Femur (tissue), 1 donor: ENCODE measurements around the gene DIABLO.
"Not testable (repeated sequence)": the region's sequence is repeated elsewhere in the genome, so short reads cannot be mapped to it uniquely, and the experiment has no call there.

Experiments
- DNase-seq: peaks from one replicate; pipeline ENCODE4 v3.0.0-alpha.2; 2017

The DIABLO gene

GRCh38 chr12:122208073-122208820 is 17.6 kb downstream of the DIABLO start:
- no peak for DNase-seq

GRCh38 chr12:122207391-122207790 is 18.5 kb downstream of the DIABLO start:
- DNase-seq = no peak

GRCh38 chr12:122206976-122207375 is 18.9 kb downstream of the DIABLO start:
- no peak for DNase-seq

- no peak for DNase-seq
Measured at GRCh38 chr12:122206111-122206881, 19.6 kb downstream of the DIABLO start.

GRCh38 chr12:122205053-122205925 is 20.6 kb downstream of the DIABLO start:
- DNase-seq = no peak

GRCh38 chr12:122204167-122205052 is 21.4 kb downstream of the DIABLO start:
- DNase-seq = no peak

- DNase-seq = peak; percentile 59
Measured at GRCh38 chr12:122203301-122204166, 22.3 kb downstream of the DIABLO start, which contains the start of gene B3GNT4. TSS of gene B3GNT4 (plus strand) at chr12:122203709. CDS start at chr12:122204619, 910 bp downstream.

- DNase-seq = not testable (repeated sequence)
Measured at GRCh38 chr12:122202811-122203210, 23.0 kb downstream of the DIABLO start.

GRCh38 chr12:122202017-122202416 is 23.8 kb downstream of the DIABLO start:
- DNase-seq = no peak

- no peak for DNase-seq
Measured at GRCh38 chr12:122201381-122201780, 24.5 kb downstream of the DIABLO start.

- no peak for DNase-seq
Measured at GRCh38 chr12:122200541-122201175, 25.2 kb downstream of the DIABLO start.

GRCh38 chr12:122199484-122200355 is 26.1 kb downstream of the DIABLO start:
- no peak for DNase-seq

- no peak for DNase-seq
Measured at GRCh38 chr12:122197612-122197966, 28.3 kb downstream of the DIABLO start.

GRCh38 chr12:122195405-122195804 is 30.4 kb downstream of the DIABLO start:
- no peak for DNase-seq

- DNase-seq = no peak
Measured at GRCh38 chr12:122194804-122195203, 31.0 kb downstream of the DIABLO start.

- no peak for DNase-seq
Measured at GRCh38 chr12:122192441-122192840, 33.4 kb downstream of the DIABLO start.

- DNase-seq = no peak
Measured at GRCh38 chr12:122190842-122191668, 34.8 kb downstream of the DIABLO start.

GRCh38 chr12:122189626-122190475 is 36.0 kb downstream of the DIABLO start:
- no peak for DNase-seq
